Muscle of back (tissue), 13 donors: ENCODE measurements around the gene OR2F2. TPM values are rescaled to one million over a fixed set of nuclear protein-coding genes. Genes with fewer than 3 reads are reported as not detected.
A peak's percentile ranks its signal among the peaks of the same experiment; 100 is the strongest.

Experiments
- DNase-seq, 3 donors: peaks; one replicate each; pipeline versions ENCODE4 v3.0.0 to v3.0.0-alpha.2; 2013
- long read RNA-seq, 9 donors: transcript quantifications; one replicate each; lab custom pipeline, GENCODE V29; 2026
- polyA plus RNA-seq, 10 donors: library from polyadenylated mRNA; unstranded; fragments of 120-200 nt; gene quantifications; one replicate each; pipeline ENCODE4 v1.2.1, GENCODE V29; 2013; ENCODE audit not compliant: insufficient read length in 10 of 10

The OR2F2 gene
- polyA plus RNA-seq = not detected
- long read RNA-seq, donor 1 = 0 reads
- long read RNA-seq, donor 2 = 0 reads
- long read RNA-seq, donor 3 = 0 reads
- long read RNA-seq, donor 4 = 0 reads
- long read RNA-seq, donor 5 = 0 reads
- long read RNA-seq, donor 6 = 0 reads
- long read RNA-seq, donor 7 = 0 reads
- long read RNA-seq, donor 8 = 0 reads
- long read RNA-seq, donor 9 = 0 reads

DNA sequence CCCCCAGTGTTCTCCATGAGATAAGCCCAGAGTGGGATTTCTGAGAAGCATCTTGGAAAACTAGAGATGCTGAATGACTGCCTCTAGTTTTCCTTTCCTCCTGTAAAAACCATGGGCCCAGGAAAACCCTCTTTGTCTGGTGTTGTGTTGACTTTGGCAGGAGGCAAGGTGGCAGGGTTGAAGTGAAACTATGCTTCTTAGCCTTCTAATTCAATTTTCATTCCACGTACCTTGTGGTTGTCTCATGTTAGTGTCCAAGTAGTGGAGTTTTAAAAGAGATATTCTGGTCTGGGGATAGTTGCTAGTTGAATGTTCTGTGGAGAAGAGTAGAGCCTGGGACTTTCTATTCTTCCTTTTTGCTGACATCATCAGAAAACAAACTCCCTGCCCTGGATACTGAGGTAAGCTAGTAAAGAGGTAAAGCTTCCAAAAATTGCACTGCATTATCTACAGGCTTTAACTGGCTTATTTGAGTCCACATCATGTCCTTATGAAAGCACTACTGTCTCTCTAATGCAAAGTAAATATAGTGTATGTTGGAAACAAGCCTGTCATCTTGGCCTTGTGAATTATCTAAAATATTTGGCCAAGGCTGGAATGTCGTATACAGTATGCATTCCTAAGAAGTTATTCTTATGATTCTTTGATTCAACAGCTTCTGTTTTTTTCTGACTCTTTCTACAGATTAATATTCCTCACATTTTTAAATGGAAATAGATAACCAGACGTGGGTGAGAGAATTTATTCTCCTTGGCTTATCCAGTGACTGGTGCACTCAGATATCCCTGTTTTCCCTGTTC is at the start of gene OR2F2:
Gene OR2F2, plus strand, starts transcription at position 708 of the 800 bp plus-strand sequence. Its CDS starts 0 bp downstream, at position 708.
- DNase-seq = peak; percentile 14 to 60 (median 43)

DNA sequence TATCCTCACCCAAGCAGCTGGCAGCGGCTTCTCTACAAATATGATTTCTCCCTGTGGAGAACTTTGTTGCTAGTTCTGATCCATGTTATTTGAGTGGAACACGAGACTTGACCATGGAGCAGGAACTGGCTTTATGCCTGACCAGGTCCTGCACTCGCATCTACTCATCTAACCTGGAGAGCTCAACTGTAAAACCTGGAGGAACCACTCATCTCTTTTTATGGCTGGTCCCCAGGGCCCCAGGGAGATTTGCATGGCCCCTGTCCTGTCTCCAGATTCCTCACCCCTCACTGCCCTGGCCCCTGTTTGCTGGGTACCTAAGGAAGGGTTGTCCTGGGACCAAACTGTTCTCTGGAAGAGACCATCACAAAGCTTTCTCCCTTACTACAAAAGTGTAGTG is 49.1 kb upstream of the OR2F2 start:
- DNase-seq = peak in 1 of 3 donors; percentile 21

- DNase-seq = no peak
Measured at GRCh38 chr7:143886826-143887477, 48.1 kb upstream of the OR2F2 start.

DNA sequence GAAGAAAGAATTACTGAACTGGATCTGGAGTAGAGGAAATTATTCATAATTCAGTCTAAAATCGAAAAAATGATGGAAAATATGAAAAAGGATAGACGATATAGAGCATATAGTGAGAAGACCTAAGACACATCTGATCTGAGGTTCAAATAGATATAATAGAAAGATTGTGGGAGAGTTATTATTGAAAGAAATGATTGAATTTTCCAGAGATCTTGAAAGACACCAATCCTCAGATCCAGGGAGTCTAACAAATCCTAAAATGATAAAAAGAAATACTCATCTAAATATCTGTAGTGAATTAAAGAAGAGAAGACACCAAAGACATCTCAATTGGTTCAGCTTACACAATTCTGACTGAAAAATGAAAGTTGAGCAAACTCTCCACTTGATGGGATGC is 46.0 kb upstream of the OR2F2 start:
- no peak for DNase-seq

DNA sequence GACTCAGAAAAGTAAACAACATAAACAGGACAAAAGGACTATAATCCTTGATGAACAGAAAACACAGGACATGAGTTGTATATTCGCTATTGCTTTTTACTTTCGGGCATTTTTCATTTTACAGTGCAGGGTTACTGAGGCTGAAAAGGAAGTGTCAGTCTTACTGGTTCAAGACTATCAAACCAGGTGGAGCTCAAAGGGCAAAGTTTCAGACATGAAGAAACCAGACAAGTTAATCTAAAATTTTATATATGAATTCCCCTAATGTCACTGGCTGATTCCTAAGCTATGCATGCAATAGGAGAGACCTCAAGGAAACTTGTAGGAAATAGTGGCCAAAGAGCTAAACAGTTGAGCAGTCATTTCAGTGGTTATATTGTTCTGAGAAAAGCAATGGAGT is 44.5 kb upstream of the OR2F2 start:
- no peak for DNase-seq

DNA sequence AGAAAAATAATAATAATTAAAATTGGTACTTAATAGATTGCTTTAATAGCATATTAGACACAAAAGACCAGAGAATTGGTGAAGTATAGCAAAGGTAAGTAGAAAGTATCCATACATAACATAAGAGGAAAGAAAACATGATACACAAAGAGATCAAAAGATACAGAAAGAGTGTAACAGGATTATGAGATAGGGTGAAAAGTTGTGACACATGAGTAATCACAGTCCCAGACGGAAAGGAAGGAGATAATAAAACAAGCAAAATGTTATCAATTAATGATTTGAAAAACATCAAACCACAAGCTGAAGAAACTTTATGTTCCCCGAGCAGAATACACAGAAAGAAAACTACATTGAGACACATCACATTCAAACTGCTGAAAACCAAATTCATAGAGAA is 43.6 kb upstream of the OR2F2 start:
- no peak for DNase-seq

DNA sequence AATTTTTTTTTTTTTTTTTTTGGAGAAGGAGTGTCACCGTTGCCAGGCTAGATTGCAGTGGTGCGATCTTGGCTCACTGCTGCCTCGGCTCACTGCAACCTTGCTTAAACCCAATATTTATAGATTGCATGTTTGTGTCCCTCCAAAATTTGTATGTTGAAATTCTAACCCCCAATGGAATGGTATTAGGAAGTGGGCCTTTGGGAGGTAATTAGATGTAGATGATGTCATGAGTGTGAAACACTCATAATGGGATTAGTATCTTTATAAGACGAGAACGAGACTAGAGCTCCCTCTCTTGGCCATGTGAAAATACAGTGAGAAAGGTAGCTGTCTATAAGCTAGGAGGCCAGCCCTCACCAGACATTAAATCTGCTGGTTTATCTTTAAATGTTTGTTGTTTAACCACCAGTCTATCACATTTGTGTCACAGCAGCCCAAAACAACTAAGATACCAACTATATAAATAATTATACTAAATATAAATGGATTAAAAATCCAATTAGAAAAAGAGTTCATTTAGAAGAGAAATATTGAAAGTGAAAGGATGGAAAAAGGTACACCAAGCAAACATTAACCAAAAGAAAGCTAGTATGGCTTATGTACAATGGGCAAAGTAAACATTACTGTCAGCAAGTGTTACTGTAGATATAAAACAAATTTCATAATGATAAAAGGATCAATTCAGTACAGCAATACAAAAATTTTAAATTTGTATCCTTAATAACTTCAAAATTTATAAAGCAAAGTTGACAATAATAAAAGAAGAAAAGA is 42.3 kb upstream of the OR2F2 start:
- no peak for DNase-seq

GRCh38 chr7:143896667-143897066 is 38.4 kb upstream of the OR2F2 start:
- no peak for DNase-seq

DNA sequence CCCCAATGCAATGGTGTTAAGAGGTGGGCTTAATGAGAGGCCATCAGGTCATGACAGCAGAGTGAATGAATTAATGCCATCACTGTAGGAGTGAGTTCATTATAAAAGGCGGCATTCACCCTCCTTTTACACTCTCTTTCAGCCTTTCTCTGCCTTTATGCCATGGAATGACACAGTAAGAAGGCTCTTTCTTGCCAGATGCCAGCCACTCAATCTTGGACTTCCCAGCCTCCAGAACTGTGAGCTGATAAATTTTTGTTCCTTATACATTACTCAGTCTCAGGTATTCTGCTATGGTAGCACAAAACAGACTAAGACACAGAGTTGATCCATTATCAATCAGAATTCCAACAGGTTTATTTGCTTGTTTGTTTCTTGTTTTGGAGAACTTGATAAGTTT is 36.2 kb upstream of the OR2F2 start:
- DNase-seq = no peak

- DNase-seq = no peak
Measured at GRCh38 chr7:143900230-143900766, 34.7 kb upstream of the OR2F2 start.

GRCh38 chr7:143901332-143901667 is 33.7 kb upstream of the OR2F2 start:
- peak in 1 of 3 donors; percentile 65 for DNase-seq

DNA sequence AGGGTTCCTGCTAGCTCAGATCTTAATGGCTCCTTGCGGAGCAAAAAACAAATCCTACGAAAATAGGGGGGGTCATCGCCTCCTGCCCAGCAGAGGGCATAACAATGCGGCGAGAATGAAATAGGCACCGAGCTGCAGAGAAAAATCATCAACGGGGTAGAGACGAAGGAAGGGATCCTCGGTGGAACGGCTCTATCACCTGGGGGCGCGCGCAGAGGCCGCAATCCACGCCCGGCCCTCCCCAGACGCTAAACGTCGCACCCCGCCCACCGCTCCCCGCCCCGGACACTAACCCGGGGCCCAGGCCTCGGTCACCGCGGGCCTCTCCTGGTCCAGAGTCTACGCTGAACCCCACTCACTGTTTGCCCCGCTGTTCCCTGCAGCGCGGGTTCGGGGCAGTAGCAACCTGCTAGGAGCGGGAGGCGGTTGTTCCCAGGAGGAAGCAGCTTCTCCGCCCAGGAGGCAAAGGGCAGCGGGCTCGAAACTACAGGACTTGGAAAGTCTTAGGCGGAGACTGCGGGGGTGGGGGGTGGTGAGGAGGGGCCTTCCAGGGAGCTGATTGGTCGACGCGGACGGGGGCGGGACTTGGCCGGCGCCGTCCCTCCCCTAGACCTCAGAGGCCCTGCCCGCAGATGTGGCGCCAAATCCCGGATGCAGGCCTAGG is 33.2 kb upstream of the OR2F2 start, which contains the start of gene TCAF1:
Gene TCAF1, minus strand, starts transcription at position 509 of the 664 bp plus-strand sequence. CDS start 25,568 bp downstream, outside the sequence.
- peak; percentile 95 to 98 (median 96) for DNase-seq

GRCh38 chr7:143902332-143902899 is 32.6 kb upstream of the OR2F2 start:
- no peak for DNase-seq

DNA sequence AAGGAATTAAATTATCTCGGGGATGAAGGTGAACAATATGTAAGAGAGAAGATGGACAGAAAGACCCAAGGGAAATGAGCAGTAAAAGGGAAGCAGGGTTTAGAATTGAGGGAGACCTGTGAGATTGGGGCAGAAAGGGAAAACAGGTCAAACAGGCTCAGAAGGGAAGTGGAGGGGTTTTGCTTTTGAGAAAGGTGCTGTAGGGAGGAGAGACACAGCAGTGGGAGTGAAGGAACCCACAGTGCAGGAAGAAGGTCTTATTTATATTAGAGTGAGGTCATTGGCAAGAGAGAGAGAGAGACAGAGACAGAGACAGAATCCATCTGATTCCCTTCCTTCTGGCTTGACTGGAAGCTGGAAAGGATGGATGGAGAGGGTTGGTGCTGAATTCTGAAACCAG is 29.5 kb upstream of the OR2F2 start:
- no peak for DNase-seq

DNA sequence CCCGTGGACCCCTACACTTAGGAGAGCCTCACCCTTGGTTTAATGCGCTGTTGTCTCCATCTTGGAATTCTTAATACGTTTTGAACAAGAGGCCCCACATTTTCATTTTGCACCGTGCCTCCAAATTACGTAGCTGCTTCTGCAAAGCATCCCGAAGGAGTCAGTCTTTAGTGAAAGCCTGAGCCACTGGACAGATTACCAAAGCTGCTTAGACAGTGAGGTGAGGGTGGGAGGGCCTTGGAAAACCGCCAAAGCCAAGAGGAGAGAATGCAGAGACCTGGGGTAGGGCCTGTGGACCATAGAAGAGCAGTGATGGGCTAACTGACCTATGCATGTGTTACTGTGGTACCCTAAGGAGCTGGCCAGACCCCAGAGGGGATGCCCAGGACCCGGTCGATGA is 28.9 kb upstream of the OR2F2 start:
- peak in 2 of 3 donors; percentile 46 to 59 for DNase-seq

GRCh38 chr7:143906895-143907294 is 28.1 kb upstream of the OR2F2 start:
- no peak for DNase-seq

DNA sequence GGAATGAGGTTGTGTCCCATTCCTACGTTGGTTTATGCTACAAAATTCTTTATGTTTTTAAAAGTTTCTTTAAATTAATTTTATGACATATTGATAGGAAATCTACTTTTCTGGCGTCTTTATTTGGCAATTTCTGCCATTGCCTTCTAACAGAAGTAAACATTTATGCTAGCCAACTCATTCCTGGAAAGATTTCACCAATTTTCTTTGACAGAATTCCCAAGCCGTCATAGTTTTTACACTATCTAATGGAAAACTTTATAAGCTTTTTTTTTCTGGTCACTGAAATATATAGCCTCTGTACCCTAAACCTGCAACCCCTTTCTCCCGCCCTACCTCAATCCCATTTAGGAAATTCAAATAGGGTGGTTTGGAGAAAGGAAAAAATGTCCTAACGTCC is 26.9 kb upstream of the OR2F2 start:
- peak; percentile 59 to 76 (median 61) for DNase-seq

DNA sequence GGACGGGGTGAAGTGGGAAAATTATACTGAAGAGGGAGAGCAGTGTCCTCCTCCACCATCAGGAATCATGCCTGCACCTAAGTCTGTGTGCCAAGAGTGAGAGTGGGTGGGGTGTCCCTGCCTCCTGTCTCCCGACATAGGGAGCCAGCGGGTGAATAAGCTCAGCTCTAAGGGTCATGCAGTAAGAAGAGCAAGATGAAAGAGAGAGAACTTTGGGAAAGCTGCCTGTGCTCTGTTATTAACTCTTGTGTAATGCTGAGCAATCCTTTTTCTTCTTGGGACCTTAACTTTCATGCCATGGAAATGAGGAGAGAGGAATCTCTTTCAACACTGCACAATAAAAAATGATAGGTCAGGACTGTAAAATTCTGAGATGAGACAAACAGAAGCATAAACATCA is 25.2 kb upstream of the OR2F2 start:
- peak in 1 of 3 donors; percentile 24 for DNase-seq

- DNase-seq = peak in 1 of 3 donors; percentile 37
Measured at GRCh38 chr7:143910473-143911248, 24.4 kb upstream of the OR2F2 start.
